ENCODE data around the gene GNB1.

GNB1 gene

DNA sequence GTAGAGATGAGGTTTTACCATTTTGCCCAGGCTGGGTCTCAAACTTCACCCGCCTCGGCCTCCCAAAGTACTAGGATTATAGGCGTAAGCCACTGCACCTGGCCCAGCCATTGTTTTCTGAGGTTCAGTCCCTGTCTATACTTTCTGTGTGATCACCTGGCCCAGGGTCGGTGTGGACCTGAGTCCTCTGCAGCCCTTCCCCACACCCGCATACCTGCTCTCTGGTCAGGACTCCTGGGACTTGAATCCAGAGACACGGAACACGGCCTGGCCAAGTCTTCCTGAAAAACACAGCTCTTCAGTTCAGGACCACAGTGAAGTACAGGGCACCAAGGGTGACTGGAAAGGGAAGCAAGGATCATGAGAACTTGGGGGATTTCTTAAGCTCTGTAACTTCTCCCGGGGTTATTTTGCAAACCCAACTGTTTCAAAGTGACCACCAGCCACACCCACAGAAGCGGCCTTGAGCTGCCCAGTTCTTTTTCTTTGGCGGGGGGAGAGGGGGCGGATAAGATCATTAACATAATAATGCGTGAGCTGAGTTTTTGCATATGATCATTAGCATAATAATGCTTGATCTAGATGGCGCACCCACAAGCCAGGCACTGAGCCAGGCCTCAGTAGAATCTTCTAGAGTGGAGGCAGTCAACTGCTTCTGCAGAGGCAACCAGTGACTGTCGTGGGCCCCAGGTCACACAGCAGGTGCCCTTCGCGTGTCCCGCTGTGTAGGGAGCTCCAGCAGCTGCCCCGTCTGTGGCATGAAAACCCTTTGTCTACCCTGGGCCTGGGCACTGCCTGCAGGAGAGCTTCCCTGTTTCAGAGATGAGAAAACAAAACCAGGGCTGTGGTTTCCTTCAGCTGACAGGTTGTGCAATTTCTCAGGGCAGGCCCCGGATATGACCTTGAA, 110.9 kb downstream of the GNB1 start:
- no peak for DNase-seq

DNA sequence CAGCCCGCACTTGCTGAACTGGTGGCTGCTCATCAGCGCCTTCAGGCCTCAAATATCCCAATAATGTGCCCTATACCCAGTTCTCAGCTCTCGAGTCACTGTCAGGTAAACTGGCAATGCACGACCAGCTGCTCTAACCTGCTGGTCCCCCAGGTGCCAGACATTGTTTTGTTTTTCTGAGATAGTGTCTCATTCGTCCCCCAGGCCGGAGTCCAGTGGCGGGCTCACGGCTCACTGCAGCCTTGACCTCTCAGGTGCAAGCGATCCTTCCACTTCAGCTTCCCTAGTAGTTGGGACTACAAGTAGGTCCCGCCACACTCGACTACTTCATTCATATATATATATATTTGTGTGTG, 111.6 kb downstream of the GNB1 start:
- no peak for DNase-seq

DNA sequence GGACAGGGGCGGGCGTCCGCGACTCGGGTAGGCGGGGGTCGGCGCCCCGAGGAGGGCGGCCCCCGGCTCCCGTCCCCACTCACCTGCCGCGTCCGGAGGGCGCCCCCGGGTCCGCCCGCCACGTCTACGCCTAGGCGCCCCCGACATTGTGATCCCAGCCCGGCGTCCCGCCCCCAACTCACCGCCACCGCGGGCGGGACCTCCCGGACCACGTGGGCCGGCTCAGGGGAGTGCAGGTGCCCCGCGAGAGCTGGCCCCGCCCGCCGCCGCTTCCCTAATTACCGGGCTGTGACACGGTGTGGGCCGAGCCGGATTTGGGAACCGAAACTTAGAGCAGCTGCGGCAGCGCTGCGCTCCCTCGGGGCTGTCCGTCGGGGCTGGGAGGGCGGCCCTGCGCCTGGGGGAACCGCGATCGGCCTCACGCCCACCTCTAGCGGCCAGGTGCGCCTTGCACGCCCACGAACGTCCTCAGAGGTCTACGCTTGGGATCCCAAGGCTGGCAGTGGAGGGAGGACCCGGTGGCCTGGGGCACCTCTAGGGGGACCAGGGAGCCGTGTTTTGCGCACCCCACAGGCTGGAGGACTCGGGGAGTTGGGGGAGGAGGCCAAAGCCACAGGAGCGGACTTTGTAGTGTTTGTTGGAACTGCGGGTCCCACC, 112.1 kb downstream of the GNB1 start:
- peak; percentile 42 to 43 for DNase-seq

DNA sequence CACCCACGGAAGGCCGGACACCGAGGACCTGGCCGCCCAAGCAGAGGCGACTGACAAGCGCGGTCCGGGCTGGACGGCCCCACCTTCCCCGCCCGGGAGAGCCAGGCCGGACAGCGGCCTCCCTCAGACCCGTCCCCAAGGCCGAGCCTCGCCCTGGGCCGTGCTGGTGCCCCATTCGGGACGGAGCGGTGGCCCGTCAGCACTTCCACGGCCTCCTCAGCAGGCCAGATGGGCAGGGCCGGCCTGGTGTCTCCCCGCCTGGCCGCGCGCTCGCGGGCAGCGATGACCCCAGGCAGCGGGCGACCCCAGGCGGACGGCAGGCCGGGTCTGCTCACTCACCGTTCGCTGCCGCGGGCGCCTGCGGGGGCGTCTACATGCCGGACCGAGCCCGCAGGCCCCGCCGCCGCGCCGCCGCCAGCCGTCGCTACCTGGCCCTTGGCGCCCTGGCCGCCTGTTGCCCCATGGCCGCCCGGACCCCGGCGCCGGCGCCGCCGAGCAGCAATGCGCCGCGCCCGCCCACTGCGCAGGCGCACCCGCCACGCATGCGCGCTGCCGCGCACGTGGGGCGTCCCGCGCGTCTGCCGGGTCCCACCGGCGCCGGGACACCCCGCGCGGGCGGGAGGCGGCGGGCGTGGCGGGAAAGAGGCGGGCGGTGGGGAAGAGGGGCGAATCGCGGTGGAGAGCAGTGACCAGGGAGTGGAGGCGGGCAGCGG, 112.8 kb downstream of the GNB1 start, which contains the start of gene NADK:
TSS of gene NADK (minus strand) at position 521 of the 713 bp plus-strand sequence. CDS start 13,064 bp downstream, outside the sequence.
- DNase-seq = peak; percentile 31 to 62

DNA sequence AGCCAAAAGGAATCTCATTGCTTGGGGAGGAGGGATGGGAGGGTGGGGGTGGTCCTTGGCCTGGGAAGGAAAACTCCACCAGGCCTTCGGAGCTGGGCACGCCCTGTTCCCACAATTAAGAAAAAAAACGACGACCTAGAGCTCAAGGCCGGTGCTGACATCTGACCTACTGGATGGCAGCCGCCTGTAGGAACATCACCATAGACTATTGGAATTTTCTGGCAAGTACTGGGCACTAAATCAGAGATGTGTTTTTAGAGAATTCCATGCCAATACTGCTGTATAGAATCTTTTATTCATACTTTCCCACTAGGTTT, 113.3 kb downstream of the GNB1 start:
- no peak for DNase-seq

DNA sequence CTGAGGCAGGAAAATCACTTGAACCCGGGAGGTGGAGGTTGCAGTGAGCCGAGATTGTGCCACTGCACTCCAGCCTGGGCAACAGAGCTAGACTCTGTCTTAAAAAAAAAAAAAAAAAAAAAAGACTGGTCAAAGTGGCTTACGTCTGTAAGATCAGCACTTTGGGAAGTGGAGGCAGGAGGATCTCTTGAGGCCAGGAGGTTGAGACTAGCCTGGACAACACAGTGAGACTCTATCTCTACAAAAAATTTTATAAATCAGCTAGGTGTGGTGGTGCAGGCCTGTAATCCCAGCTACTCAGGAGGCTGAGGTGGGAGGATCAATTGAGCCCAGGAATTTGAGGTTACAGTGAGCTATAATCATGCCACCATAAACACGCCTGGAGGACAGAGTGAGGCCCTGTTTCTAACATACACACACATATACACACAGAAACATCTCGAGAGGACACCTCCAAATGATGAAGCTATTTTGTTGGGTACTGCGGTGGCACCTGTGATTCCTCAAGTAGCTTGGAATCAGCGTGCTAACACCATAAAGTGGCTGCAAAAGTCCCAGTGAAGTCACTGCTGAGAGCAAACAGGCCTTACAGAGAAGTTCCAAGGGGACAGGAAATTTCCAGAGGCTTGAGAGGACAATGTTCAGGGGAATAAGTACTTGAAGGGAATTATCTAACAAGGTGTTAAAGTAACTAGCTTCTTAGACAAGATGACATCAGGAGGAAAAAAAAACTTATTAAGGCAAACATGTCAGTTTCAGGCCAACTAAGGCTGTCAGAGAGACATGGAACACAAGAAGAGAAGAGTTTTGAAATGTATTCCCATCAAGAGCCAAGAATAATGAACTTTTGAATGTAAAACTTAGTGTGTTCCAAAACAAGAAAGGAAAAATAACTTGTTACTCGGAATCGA, 114.0 kb downstream of the GNB1 start:
- no peak for DNase-seq

DNA sequence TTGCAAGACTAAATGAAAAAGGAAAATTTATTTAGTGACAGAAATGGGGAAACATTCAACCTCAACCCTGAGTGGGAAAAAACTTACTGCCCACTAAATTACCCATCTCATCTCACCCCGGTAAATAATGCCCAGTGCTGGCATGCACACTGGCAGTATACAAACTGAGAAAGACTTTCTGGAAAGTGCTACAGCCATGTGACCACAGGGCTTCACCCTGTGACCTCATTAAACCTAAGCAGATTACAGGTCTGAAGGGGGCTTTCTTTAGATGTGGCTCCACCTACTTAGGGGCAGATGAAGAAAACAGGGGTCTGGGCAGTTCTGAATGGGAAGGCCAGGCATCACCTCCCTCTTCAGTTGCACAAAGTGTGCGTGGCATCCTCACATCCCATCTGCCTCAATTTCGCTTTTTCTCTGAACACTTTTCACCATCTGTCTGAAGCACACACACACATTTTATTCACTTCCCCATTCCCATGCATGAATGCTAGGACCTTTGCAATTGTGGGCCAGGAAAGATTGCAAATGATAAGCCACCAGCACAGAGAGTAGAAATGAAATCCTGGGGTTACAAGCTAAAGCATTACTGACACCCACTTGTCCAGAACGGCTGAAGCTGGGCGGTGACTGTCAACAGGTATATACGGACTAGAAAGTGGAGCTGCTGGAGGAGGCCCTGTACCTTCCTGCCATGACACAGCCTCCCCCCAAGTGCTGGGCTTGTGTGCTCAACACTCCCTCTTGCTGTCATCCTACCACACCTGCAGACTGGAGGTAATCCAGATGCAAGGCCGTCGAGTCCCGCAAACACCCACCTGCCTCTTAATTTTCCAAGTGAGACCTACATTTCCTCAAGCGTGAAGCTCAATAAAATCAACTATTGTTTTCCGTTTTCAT, 115.3 kb downstream of the GNB1 start:
- no peak for DNase-seq

DNA sequence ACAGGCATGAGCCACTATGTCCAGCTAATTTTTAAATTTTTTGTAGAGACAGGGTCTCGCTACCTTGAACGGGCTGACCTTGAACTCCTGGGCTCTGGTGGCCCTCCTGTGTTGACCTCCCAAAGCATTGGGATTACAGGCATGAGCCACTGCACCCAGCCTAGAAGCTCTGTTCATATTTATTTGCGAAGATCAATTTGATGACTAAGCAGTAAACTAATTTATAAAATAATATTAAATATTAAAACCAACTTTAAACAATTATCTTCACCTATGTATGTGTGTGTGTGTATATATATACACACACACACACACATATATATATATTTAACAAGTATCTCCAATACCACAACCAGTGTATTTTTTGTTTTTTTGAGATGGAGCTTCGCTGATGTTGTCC, 117.0 kb downstream of the GNB1 start:
- no peak for DNase-seq

DNA sequence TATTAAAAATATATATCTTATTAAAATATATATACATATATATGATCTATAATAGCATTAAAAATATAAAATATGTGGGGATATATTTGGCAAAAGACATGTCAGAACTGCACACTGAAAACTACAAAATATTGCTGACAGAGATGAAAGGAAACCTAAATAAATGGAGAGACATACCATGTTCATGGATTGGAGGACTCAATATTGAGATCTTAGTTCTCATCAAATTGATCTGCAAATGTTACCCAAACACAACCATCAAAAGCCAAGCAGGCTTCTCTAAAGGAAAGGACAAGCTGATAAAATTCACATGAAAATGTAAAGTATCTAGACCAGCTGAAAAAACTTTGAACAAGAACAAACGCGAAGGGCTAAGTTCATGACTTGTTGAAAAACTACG, 119.8 kb downstream of the GNB1 start:
- DNase-seq = no peak

DNA sequence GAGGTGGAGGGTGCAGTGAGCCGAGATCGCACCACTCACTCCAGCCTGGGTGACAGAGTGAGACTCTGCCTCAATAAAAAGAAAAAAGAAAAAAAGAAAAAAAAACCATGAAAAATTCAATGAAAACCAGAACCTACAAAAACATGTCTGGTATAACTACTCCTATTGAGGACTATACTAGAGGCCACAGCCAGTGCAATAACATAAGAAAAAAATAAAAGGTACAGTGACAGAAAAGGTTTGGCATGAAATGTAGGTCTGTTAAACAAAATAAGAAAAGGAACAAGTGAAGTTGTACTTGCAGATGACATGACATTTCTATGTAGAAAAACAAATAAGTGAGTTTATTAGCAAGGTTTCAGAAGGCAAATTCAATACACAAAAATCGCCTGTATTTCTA, 120.8 kb downstream of the GNB1 start:
- no peak for DNase-seq

DNA sequence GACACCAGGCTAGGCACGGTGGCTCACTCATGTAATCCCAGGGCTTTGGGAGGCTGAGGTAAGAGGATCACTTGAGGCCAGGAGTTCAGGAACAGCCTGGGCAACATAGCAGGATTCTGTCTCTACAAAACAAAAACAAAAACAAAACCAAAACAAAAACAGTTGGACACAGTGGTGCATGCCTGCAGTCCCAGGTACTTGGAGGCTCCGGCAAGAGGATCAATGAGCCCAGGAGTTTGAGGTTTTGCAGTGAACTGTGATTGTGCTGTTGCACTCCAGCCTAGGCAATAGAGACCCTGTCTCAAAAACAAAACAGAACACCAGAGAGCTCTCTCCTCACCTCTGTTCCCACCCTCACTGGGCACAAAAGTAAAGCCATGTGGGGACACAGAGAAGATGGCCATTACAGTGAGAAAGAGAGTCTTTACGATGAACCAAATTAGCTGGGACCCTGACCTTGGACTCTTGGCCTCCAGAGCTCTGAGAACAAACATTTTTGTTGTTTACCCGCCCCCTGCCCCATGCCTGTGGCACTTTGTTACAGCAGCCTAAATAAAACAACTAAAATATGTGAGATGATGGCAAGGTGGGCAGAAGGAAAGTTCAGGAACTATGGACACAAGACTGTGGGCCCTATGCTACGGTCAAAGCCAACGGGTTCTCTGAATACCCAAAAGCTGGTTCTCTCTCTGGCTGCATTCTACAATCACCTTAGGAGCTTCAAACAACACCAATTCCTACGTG, 122.5 kb downstream of the GNB1 start:
- DNase-seq = no peak

DNA sequence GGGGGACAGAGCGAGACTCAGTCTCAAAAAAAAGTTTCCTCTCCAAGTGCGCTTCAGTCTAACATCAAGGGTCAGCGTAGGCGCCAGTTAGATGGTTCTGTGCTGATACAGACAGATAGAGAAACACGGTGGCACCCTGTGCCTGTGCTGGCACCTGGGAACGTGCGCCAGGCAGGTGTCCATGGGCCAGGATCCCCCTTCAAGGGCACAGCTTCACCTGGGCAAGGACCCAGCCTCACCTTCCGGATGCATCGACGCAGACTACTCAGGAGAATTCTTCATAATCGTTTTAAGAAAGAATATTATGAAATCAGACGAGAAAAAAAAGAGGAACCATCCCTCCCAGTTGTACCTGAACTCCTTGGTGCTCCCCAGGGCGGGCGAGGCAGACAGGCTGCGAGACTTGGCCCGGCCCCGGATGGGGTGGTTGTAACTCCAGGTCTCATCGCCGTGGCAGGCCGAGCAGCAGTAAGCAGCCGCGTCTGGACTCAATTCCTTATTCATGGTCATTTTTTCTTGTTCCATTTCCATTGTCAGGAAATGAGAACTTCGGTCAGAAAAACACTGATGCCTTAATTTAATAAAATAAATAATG, 125.9 kb downstream of the GNB1 start:
- no peak for DNase-seq

DNA sequence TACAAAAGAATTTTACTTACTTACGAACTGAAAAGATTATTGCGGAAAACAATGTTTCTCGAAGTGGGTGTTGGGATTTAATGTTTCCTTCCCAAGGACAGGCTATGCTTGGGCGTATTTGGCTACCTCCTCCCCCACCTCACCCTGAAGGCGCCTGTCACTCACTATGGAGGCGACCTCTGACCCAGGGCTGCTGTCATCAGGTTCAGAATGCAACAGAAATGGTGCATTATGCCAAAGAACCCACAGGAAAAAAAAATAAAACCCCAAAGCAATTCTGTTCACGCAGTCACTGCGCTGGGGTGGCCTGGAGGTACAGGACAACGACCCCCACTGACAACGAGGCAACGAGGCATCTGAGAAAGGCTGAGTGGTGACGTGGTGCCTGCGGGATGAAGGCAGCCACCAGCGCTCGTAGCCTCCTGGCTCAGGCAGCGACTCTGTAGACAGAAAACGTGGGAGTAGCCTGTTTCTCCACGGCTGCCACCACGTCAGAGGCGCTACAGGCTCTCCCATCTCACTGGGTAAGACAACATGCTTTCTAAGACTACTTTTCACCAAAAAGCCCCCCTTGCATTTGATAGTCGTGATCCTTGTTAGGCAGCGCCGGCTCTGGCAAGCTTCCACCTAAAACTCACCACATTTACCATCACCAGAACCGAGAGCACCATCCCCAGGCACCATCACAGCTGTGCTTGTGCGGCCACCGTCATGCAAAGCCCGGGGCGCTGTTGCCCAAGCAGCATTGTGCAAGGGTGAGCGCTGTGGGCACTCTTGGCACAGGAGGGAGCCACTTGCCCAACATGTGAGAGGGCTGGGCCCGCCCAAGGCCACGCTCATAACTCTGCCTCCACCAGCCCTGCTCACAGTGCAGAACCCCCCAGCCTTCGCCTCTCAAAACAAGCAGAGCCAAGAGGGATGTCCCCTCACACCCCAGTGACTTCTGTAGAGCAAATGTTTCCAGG, 126.9 kb downstream of the GNB1 start:
- DNase-seq = no peak

DNA sequence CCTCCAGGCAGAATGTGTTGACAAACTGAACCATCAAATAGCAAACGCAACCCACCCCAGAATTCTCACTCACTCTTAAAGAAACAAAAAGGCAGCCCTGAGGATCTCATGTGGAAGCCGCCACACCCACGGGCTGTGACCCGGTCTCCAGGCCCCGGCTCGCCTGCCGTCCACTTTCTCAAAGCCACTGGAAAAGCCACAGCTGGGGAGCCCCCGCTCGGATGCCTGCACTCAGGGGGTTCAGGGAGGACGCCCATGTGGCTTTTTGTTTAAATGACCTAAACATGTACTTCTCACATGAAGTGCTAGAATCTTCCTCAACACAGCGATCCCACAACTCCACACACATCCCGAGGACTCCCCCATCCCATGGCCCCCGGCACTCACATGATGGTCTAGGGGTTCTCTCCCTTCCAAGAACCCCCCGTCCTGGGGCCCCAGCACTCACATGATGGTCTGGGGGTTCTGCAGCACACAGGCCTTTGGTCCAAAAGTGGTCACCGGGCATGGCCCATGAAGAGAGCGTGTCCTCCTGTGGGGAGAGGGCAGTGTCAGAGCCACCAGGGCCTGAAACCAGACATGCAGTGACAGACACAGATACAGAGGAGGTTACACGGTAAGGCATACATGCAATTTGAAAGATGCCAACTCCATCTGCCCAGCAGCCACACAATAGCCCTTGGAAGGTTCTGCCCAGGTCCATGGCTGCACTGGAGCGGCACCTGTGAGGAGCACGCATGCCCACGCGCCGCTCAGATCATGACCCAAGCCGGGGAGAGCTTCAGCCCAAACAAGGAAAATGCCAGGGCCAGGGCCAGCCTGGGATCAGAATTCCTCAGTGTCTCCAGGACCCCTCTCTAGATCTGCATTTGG, 129.1 kb downstream of the GNB1 start:
- no peak for DNase-seq

DNA sequence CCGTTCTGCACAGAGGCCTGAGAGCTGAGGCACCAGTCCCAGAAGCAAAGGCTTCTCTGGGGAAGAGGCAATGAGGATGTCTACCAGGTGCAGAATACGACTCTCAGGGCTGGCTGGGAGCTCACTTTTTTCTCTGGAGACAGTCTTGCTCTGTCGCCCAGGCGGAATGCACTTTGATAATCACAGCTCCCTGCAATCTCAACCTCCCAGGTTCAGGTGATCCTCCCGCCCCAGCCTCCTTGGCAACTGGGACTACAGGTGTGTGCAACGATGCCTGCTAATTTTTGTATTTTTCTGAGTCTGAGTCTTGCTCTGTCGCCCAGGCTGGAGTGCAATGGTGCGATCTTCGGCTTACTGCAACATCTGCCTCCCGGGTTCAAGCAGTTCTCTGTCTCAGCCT, 130.2 kb downstream of the GNB1 start:
- DNase-seq = no peak

DNA sequence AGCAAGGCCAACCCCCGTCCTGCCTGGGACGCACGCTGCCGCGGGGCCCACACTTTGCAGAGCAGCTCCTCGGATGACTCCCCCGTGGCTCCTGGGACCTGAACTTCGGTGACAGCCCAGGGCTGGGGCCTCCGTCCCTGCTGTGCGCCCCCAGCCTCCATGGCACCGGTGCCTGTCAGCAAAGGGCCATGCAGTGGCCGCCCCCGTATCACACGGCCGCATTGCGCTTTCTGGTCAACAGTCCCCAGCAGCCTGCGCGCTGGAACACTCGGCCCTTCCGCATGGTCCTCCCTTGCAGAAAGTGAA, 130.6 kb downstream of the GNB1 start:
- DNase-seq = no peak

DNA sequence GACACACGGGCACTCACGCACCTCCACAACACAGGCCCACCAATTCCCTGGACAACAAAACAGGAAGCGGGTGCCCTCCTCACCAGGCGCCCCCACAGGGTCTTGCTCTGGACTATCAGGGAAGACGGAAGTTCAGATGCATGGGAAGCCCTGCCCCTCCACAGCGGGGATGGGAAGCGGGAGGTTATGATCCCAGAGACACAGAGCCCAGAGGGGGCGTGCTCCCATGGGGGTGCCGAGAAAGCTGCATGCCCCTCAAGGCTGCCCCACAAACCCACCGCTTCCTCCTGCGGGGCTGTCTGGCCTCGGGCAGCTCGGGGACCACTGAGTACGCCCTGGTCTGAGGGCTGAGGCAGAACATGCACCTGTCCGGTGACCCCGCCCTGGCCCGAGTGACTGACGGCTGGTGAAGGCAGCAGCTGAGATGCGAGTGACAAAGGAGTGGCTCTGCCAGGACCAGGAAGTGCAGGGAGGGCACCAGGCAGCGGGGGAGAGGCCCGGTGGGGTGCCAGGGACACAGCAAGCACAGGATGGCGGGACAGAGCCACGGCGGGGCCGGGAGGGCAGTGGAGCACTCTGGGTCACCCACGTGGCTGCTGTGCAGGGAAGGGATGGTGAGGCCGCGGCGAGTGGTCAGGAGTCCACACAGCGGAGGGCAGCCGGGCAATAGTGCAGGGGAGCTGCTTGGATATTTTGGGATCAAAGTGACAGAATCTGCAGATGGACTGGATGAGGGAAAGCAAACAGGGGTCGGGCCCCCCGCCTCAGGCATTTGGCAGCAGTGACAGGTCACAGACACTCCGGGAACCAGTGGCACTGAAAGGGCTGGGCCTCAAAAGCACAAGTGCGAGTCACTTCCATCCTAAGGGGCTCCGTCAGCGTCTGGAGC, 131.2 kb downstream of the GNB1 start:
- DNase-seq = no peak

Measured in NCI-H187 (cell line).